NT2/D1 (cell line): ENCODE results near the gene EPB41L2.

Source experiments
- YY1 ChIP-seq: IDR thresholded peaks from 2 replicates; pipeline ENCODE4 v1.6.1; 2011; ENCODE audit not compliant: insufficient read length, insufficient read depth
- ZNF274 ChIP-seq: IDR thresholded peaks from 2 replicates; pipeline ENCODE4 v1.6.1; 2011; ENCODE audit warnings: mild to moderate bottlenecking, low read depth, low read length

DNA sequence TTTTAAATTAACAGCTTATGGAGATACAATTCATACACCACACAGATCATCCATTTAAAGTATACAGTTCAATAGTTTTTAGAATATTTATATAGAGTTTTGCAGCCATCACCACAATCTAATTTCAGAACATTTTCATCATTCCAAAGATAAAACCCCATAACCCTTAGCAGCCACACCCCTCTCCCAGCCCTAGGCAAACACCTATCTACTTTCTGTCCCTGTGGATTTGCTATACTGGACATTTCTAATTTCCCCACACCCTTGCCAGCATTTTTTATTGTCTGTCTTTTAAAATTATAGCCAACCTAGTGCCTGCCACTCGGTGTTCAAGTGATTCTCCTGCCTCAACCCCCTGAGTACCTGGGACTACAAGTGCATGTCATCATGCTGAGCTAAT, 49.2 kb upstream of the EPB41L2 start:
- TF ChIP-seq YY1 (no peak), ZNF274 (no peak)
